Endometrial microvascular endothelial cells (primary cell): ENCODE data around the gene ASB10. TPM values are rescaled to one million over a fixed set of nuclear protein-coding genes. Genes with fewer than 3 reads are reported as not detected.

Source experiments
- in situ Hi-C: cut with HindIII; loops from 2 replicates; pipeline ENCODE4 v1.10.0; 2017; ENCODE audit warnings: low sequenced_read_pairs, low pct_unique_long_range_greater_than_20kb; ENCODE audit errors: inconsistent ontology term
- total RNA-seq: library from RNA; depleted of rRNA; stranded (reverse); fragments of >200 nt; gene quantifications from one replicate; pipeline ENCODE4 v1.2.3, GENCODE V29; 2015; ENCODE audit errors: inconsistent ontology term

Gene ASB10
- total RNA-seq, 1 donor from 2014 or later = not detected

GRCh38 chr7:151141311-151141854 is 45.7 kb downstream of the ASB10 start:
- in situ Hi-C loops = no loop called here

DNA sequence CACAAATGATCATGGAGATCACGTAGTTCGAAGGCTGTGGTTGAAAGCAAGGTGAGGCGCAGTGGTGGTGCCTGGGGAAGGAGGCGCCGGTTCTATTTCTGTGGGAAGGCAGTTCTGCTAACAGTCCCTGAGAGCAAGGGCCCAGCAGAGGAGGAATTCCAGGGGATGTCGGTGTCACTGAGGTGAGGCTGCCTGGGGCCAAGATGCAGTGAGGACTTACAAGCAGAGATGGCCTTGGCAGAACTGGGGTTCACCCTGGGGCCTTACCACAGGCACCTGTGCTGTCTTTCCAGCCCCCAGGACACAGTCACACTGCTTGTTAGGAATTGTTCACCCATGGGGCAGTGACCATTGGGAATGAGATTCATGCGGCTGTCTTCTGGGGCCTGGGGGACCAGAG is 46.2 kb downstream of the ASB10 start:
- in situ Hi-C loops = no loop called here

DNA sequence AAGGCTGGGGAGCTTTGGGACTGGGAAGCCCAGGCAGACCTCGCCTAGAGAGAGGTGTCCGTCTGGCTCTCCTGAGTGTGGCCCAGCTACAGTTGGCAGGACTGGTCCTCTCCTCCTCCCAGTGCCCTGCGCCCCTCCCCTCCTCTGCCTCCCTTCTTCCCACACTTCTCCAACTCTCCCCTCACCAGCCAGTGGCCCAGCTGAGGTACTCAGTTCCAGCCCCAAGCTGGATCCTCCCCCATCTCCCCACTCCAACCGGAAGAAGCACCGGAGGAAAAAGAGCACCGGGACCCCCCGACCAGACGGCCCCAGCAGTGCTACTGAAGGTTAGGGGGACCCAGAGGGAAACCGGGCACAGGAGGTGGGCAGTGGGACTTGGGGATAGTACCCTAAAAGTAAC is 47.3 kb downstream of the ASB10 start:
- in situ Hi-C loops = no loop called here

DNA sequence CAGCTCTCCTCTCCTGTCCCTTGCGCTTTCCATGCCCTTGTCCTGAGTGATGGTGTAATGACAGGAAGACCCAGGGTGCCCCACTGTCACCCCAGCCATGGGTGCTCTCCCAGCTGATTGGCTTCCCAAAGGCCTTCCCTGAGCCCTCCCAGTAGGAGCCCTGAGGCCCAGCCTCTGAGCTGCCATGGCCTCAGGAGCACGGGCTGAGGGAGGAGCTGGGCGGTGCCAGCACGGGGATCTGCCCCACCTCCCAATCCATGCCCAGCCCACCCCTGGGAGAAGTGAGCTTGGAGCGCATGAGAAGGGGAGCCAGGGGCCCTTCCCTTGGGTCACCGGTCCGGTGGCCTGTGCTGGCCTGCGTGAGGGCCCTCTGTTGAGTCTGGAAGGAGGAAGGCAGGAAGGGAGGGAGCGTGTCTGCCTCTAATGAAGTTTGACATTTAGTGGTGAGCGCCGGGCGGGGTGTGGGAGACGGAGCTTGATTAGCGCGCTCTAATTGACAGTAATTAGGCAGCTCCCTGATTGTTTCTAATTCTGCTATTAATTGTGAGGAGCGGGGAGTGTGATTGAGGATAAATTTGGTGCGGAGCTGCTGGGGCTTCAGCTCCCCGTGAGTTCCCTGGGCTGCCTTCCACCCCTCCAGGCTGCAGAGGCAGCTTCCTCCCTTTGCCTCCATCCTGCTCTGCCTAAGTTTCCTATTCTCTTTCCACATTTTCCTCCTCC is 47.8 kb downstream of the ASB10 start:
- in situ Hi-C loops = no loop called here

DNA sequence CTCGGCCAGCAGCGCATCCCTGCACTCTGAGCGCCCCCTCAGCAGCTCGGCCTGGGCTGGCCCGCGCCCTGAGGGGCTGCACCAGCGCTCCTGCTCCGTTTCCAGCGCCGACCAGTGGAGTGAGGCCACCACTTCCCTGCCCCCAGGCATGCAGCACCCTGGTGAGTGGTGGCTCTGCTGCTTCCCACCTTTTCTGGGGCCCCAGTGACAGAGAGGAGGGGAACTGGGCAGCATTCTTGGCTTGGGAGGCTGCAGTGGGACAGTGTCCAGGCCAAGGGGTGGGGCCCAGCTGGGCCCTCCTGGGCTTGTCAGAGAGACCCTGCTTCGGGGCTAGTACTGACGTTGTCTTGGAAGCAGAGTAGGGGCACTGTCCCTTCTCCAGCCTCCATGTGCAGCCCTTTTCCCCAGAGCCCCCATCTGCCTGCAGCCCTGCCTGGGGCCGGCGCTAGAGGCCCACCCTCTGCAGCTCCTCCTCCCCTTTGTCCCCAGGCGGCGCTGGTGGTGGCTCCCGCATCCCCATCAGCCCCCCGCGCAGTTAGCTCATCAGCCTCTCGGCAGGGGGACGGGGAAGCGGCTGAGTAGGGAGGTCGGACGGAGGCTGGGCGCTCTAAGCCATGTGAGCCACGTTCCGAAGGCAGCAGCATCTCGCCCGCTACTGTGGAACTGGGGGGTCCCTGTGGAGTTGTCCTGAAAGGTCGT is 48.7 kb downstream of the ASB10 start:
- in situ Hi-C loops = no loop called here

DNA sequence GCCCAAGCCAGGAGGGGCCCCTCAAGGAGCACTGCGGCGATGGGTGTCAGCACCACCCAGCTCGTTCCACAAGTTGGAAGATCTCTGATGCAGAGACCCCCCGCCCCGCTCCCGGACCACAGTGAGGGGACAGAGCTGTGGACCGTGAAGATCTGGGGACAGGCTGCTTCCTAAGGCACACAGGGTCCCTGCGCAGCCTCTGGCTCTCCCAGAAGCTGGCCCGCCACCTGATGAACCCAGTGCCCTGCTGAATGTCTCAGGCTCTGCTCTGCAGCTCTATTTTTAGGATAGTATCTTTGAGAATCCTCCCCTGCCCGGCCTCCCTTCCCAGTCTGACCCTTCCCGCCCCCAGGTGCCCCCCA is 49.3 kb downstream of the ASB10 start:
- in situ Hi-C loops = no loop called here

GRCh38 chr7:151137076-151137675 is 49.9 kb downstream of the ASB10 start:
- in situ Hi-C loops = no loop called here

DNA sequence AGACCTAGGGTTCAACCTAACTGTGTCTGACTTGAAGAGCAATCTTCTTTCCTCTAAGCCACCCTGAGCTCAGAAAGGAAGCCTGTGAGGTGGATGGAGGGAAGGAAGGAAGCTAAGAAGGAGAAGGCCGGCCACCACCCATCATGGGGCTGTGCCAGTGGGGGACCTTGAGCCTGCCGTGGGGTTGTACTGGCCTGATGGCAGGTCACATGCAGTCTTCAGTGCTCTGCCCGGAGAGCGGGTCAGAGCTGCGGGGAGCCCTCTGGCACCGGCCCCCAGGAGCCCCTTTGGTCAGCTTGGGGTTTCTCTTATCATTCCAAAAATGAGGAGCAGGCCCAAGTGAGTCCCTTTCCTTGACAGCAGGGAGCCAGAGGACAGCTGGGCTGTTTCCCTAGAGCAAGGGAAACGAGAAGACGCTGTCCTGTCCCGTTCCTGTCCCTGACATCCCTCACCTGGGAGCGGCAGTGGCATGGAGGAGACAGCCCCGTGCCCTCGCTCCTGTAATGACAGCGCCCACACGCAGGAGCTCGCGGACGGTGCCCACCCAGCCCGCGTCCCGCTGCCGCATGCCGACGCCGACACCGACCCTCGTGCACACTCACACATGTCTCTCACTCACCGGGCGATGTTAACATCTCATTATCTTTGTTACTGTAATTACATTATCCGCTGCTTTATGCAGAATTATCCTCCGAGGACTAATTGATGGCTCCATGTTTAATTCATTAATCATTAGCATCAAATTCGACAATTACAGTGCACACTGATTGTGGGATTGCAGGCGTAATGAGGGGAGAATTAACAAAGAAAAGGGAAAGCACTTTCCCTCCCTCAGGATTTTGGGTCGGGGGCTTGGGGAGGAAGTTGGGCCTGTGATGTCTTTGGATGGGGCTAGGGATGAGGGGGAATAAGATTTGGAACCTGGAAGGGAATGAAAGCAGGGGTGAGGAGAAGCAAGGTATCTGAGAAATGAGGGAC is 50.9 kb downstream of the ASB10 start:
- in situ Hi-C loops = no loop called here

DNA sequence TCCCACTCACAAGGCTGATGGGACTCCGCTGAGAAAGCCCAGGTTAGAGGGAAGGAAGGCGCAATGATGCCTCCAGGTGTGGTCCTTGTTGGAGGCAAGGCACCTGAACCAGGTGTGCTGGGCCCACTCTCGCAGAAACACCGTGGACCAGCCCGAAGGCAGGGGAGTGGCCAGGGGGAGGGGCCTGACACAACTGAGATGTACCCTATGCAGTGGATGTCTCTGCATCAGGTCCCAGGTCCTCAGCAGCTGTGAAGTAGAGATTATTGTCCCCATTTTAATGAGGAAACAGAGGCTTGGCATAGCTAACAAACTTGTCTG is 51.6 kb downstream of the ASB10 start:
- in situ Hi-C loops = no loop called here

GRCh38 chr7:151134743-151135524 is 52.1 kb downstream of the ASB10 start:
- in situ Hi-C loops = no loop called here

- in situ Hi-C loops = no loop called here
Observed at GRCh38 chr7:151133986-151134742, 52.9 kb downstream of the ASB10 start.

DNA sequence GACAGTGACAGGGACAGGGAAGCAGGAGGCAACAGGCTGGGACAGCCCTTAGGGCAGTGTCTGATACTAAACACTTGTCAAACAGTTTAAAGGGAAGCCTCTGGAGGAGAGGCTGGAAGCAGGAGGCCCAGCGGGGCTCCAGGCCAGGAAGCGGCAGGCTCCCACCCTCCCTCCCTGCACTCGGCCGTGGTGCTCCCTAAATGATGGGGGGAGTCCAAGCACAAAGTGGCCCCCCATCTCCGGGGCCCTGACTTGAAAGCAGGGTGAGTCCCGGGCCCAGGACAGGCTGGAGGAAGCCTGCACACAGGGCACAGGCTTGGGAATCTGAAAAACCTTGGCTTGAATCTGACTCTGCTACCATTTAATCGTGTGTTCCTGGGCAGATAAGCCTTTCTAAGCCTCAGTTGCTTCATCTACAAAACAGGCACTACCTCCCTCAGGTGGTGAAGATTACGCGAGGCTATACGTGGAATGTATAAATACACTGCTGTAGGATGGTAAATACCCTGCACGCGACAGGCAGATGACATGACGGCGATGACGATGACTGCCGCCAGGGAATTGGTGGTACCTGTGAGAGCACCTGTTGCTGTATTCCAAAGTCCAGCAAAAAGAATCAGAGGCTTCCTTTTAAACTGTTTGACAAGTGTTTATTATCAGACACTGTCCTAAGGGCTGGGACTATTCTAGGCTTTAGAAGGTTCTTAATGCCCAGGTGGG is 53.6 kb downstream of the ASB10 start:
- in situ Hi-C loops = no loop called here

DNA sequence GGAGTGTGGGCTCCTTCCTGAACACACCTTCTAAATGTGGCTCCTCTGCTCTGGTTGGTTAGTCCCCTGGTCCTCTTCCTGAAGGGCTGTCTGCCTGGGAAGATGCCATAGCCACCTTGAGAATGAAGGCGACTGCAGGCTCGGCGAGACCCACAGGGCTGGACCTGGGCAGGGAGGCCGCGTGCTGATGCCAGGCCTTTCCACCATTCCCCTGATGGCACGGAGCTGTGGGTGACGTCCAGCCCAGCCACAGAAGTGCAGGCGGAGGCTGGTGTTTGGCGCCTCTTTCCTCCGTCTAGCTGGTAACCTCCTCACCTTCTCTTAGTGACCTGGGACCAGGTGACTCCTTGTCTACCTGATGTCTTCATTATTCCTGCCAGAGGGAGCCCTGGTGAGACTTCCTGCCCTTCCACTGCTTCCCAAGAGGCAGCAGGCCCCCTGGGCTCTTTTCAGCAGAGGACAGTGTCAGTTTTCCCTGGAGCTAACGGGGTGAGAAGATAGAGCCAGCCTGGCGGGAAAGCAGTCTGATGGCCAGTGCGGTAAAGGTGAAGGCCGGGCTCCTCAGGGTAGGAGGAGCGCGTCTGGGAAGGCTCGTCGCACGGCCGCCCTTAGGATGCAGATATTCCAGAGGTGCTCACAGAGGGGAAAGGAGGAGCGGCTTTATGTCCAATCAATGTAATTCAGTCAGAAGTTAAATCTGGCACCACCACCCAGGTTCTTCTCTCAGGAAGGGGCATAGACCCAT is 54.4 kb downstream of the ASB10 start:
- in situ Hi-C loops = no loop called here

- in situ Hi-C loops = no loop called here
Observed at GRCh38 chr7:151131592-151132293, 55.3 kb downstream of the ASB10 start.

- in situ Hi-C loops = no loop called here
Observed at GRCh38 chr7:151131224-151131591, 55.8 kb downstream of the ASB10 start.

- in situ Hi-C loops = no loop called here
Observed at GRCh38 chr7:151130741-151131157, 56.3 kb downstream of the ASB10 start.
